ENCODE measurements around the gene KANK2.

DNA sequence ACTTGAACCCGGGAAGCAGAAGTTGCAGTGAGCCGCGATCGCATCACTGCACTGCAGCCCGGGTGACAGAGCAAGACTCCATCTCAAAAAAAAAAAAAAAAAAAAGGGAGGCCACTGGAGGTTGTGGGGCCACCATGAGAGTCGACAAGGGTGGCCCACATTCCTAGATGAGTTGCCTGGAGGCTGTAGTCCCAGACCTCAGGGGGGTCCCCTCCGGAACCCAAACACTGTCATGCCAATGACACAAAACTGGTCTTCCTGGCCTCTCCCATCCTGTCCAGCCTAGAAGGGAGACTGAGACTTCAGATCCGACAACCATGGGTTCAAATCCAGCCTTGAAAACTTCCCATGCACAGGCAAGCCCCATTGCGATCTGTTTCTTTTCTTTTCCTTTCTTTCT is 56.4 kb downstream of the KANK2 start:
- TF ChIP-seq, protein P1, sequence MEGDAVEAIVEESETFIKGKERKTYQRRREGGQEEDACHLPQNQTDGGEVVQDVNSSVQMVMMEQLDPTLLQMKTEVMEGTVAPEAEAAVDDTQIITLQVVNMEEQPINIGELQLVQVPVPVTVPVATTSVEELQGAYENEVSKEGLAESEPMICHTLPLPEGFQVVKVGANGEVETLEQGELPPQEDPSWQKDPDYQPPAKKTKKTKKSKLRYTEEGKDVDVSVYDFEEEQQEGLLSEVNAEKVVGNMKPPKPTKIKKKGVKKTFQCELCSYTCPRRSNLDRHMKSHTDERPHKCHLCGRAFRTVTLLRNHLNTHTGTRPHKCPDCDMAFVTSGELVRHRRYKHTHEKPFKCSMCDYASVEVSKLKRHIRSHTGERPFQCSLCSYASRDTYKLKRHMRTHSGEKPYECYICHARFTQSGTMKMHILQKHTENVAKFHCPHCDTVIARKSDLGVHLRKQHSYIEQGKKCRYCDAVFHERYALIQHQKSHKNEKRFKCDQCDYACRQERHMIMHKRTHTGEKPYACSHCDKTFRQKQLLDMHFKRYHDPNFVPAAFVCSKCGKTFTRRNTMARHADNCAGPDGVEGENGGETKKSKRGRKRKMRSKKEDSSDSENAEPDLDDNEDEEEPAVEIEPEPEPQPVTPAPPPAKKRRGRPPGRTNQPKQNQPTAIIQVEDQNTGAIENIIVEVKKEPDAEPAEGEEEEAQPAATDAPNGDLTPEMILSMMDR (conservative IDR thresholded peaks at IDR 0.05; ENCODE audit: low read depth, low read length), result no peak
- no peak for TF ChIP-seq EZH2 (IDR thresholded peaks at IDR 0.05; ENCODE audit: borderline replicate concordance, low read depth, low read length, poor library complexity, severe bottlenecking)

All from A673 (cell line).